K562 (cell line): Measurements from ENCODE around the gene SERHL2. TPM values are rescaled to one million over a fixed set of nuclear protein-coding genes. Genes with fewer than 3 reads are reported as not detected.
"Not testable (repeated sequence)": the region's sequence is repeated elsewhere in the genome, so short reads cannot be mapped to it uniquely, and the experiment has no call there.

Experiments
- ATAC-seq: fragments of 200-7000 bp; cut with Tn5 transposase; 3 replicates; pipeline ENCODE4 v1.9.1; 2020; ENCODE audit warnings: moderate library complexity
- BruUV-seq: library from RNA; stranded (reverse); fragments of 400-500 nt; replicated peaks from 2 replicates; lab custom pipeline; 2021; lab: Mats Ljungman, UMichigan
- CTCF ChIA-PET: fragments of 300-600 bp; formaldehyde crosslinking; extraction: SDS; loops from one replicate; lab custom pipeline; 2021; ENCODE audit warnings: low intra/inter-chr PET ratio; lab: Yijun Ruan, JAX
- POLR2A ChIA-PET: fragments of 300-600, 350-650 bp; sonication (Branson Sonifier 250); formaldehyde crosslinking; extraction: SDS; loops from one replicate; lab custom pipeline; 2021; ENCODE audit warnings: antibody characterized with exemption, inconsistent platforms; lab: Yijun Ruan, JAX
- DNase-seq, 4 experiments: peaks; one replicate each; pipeline versions ENCODE4 v3.0.0 to v3.0.0-alpha.2; 2011 to 2018; ENCODE audit warnings: low spot score in 3 of 4, mixed read lengths in 3 of 4; ENCODE audit errors: extremely low read depth in 1 of 4
- FAIRE-seq: peaks from 2 replicates; lab custom pipeline; 2011; peaks lifted over from hg19 to GRCh38; lab: Jason Lieb, UNC
- H2AFZ ChIP-seq: 2 replicates; pipeline ENCODE4 v1.6.0; 2011; ENCODE audit warnings: low read depth, low read length, control low read depth, inconsistent platforms
- H3K27ac ChIP-seq: fragments of 200-600 bp; 3 replicates; pipeline ENCODE4 v1.8.0; 2011; ENCODE audit warnings: low read depth, mild to moderate bottlenecking, control low read depth, inconsistent platforms, low read length, moderate library complexity, mixed read lengths; ENCODE audit errors: extremely low read depth
- H3K27me3 ChIP-seq, 2 experiments: fragments of 300-600 bp in 1 of 2; 2 replicates in 1 of 2; 3 replicates in 1 of 2; pipeline versions ENCODE4 v1.6.0 to v1.8.0; 2011; ENCODE audit warnings: inconsistent platforms in 2 of 2, low read length in 2 of 2, mild to moderate bottlenecking in 1 of 2, mixed read lengths in 1 of 2, moderate library complexity in 1 of 2; ENCODE audit not compliant: control insufficient read depth in 2 of 2, insufficient read depth in 2 of 2
- H3K36me3 ChIP-seq: fragments of 300-600 bp; 3 replicates; pipeline ENCODE4 v1.8.0; 2011; ENCODE audit warnings: mild to moderate bottlenecking, low read length, inconsistent platforms; ENCODE audit not compliant: control insufficient read depth, insufficient read depth
- H3K4me1 ChIP-seq, 2 experiments: fragments of 200-600 bp in 1 of 2; replicated peaks in 1 of 2; 2 replicates in 1 of 2; 3 replicates in 1 of 2; pipeline versions ENCODE4 v1.5.1 to v1.8.0; 2011; ENCODE audit warnings: inconsistent platforms in 2 of 2, low read length in 2 of 2, mild to moderate bottlenecking in 1 of 2, mixed read lengths in 1 of 2, moderate library complexity in 1 of 2; ENCODE audit not compliant: control insufficient read depth in 2 of 2, insufficient read depth in 2 of 2
- H3K4me2 ChIP-seq: 2 replicates; pipeline ENCODE4 v1.6.1; 2011; ENCODE audit warnings: low read length, control low read depth, inconsistent platforms, mixed read lengths; ENCODE audit not compliant: insufficient read depth
- H3K4me3 ChIP-seq: fragments of 200-600 bp; sonication (generic), shearing (Covaris generic); 2 replicates; pipeline ENCODE4 v1.5.1; 2016; ENCODE audit warnings: control low read depth, inconsistent platforms
- H3K79me2 ChIP-seq: fragments of 200-600 bp; 3 replicates; pipeline ENCODE4 v1.8.0; 2011; ENCODE audit warnings: low read length, inconsistent platforms; ENCODE audit not compliant: control insufficient read depth, insufficient read depth
- H3K9ac ChIP-seq, 2 experiments: 2 replicates each; pipeline versions ENCODE4 v1.6.0 to v1.6.1; 2011; ENCODE audit warnings: low read depth in 2 of 2, low read length in 2 of 2, control low read depth in 1 of 2, inconsistent platforms in 1 of 2, mild to moderate bottlenecking in 1 of 2, mixed read lengths in 1 of 2; ENCODE audit not compliant: insufficient read depth in 1 of 2
- H3K9me1 ChIP-seq: one replicate; pipeline ENCODE4 v1.6.0; 2011; ENCODE audit warnings: inconsistent platforms, mild to moderate bottlenecking, low read length, moderate library complexity; ENCODE audit not compliant: control insufficient read depth, insufficient read depth
- H3K9me3 ChIP-seq: replicated peaks from 2 replicates; pipeline ENCODE4 v1.5.1; 2011; ENCODE audit warnings: low read depth, low read length, inconsistent platforms; ENCODE audit not compliant: control insufficient read depth, insufficient read depth
- H4K20me1 ChIP-seq: replicated peaks from 2 replicates; pipeline ENCODE4 v1.6.1; 2011; ENCODE audit warnings: low read length, inconsistent platforms, mixed read lengths; ENCODE audit not compliant: control insufficient read depth, insufficient read depth
- POLR2A ChIP-seq: fragments of 450-650 bp; conservative IDR thresholded peaks from 2 replicates; pipeline ENCODE4 v1.6.1; 2016
- whole genome bisulfite sequencing: fragments of 100-300 bp; shearing (Covaris generic); methylation state at CpG from one replicate; pipeline ENCODE4 v1.1.6; 2016; ENCODE audit warnings: low coverage, mixed read lengths; ENCODE audit not compliant: insufficient coverage; ENCODE audit errors: missing lambda C conversion rate; 5-methylcytosine and 5-hydroxymethylcytosine counted together
- in situ Hi-C: fragments of 300-500 bp; cut with MboI; formaldehyde crosslinking; loops from 4 replicates; pipeline ENCODE4 v1.15.0; 2018; ENCODE audit warnings: inconsistent platforms, mixed read lengths
- intact Hi-C: fragments of 100-400 bp; cut with micrococcal nuclease; formaldehyde crosslinking; loops from 2 replicates; pipeline ENCODE4 v1.14.2; 2022
- polyA plus RNA-seq, 8 experiments: library from polyadenylated mRNA; depleted of rRNA in 4 of 8; stranded (reverse) in 5 of 8; unstranded in 3 of 8; fragments of >200 nt; fragmentation: Nextera tagmentation in 2 of 8; fragmentation: Illumina TruSeq in 1 of 8; extraction: Ambion mirVana in 2 of 8; extraction: Trizol in 1 of 8; gene quantifications; 2 replicates each; pipeline versions ENCODE4 v1.2.1 to v1.2.3, GENCODE V29; 2011 to 2014; ENCODE audit warnings: inconsistent platforms in 1 of 8, missing spikeins in 1 of 8
- total RNA-seq, 7 experiments: library from RNA; depleted of rRNA in 6 of 7; stranded (reverse); fragments of >200 nt in 6 of 7; fragmentation: Illumina TruSeq in 2 of 7; extraction: Trizol in 2 of 7; gene quantifications; 2 replicates each; pipeline versions ENCODE4 v1.2.1 to v1.2.3, GENCODE V29; 2011 to 2021; ENCODE audit warnings: low replicate concordance in 1 of 7

The SERHL2 gene
- total and polyA plus RNA-seq, 9 of the 15 experiments (the other 6 are each of a cell fraction or from before 2014, with no cell fraction given): 19.9 to 62.6 (median 25.2) TPM

DNA sequence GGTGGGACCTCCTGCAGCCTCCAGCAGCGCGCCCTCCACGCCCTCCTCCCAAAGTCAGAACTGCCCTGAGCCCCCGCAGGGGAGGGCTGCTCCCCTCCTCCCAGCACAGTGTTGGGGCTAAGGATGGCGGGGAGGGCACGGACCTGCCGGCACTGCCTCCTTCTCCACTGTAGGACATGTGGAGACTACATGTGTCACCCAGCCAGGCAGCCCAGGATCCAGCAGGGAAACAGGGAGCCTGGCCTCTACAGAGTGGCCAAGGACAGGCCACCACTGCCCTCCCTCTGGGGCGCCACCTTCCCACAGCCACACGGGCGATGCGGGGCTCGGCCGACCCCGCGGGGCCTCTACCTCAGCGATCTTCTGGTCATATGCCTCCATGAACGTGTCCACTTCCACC lies 39.4 kb upstream of the SERHL2 start:
- 96% methylated on average over 11 of the region's 17 CpGs for WGBS
- POLR2A ChIA-PET, H3K9me3 ChIP-seq, BruUV-seq, H3K9ac ChIP-seq, H4K20me1 ChIP-seq, H3K27me3 ChIP-seq, DNase-seq, intact Hi-C loops, ATAC-seq, H3K27ac ChIP-seq, H3K9me1 ChIP-seq, H2AFZ ChIP-seq, FAIRE-seq, CTCF ChIA-PET, H3K4me2 ChIP-seq, H3K4me3 ChIP-seq: not testable (repeated sequence)
- Histone ChIP-seq H3K36me3 (peaks cover 39% of the 10 kb centered on the region; the same call in 1 of the 3 replicates), H3K79me2 (peaks cover 21% of the 10 kb centered on the region), H3K4me1 (peaks cover 0 to 20% of the 10 kb centered on the region in 2 experiments; a peak in 2 of 5 replicates)
- in situ Hi-C loops: loop anchor here (5.0 kb wide), 1 partner anchor 48 kb away; no protein-coding TSS in a partner anchor
- TF ChIP-seq POLR2A: 0 out of 2 replicates have a peak, but pooled peaks have one; percentile 34

DNA sequence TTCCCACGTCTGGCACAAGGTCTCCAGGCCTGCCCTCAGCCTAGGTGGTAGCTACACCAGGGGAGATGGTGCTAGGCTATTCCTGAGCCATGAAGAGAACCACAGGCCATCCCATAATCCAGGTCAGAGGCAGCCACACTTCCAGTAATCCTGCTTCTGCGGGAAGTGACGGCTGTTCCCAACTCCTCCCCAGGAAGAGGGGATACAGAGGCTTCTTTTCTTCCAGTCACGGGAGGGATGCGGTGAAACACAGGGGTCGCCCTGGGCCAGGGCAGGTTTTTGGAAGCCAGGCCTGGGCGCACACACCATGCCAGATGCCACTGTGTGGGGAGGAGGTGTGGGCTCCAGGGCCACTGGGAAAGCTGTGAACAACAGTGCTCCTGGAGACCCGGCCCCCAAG lies 38.5 kb upstream of the SERHL2 start:
- FAIRE-seq, in situ Hi-C loops: not testable (repeated sequence)

More for the DNA sequence above, 38.5 kb upstream of the SERHL2 start:
- BruUV-seq, H3K9me1 ChIP-seq, H3K9me3 ChIP-seq, CTCF ChIA-PET, H3K9ac ChIP-seq, H4K20me1 ChIP-seq, ATAC-seq, intact Hi-C loops, H3K27me3 ChIP-seq, H3K4me2 ChIP-seq, H3K27ac ChIP-seq, H2AFZ ChIP-seq, H3K4me3 ChIP-seq, DNase-seq, POLR2A ChIA-PET: not testable (repeated sequence)
- WGBS: 100% methylated on average over 5 of the region's 8 CpGs
- H3K79me2 ChIP-seq: peaks cover 24% of the 10 kb centered on the region
- peaks cover 39% of the 10 kb centered on the region; the same call in 1 of the 3 replicates for H3K36me3 ChIP-seq
- peaks cover 0 to 26% of the 10 kb centered on the region in 2 experiments; a peak in 2 of 5 replicates for H3K4me1 ChIP-seq
